Measurements from ENCODE around the gene SRGN.

DNA sequence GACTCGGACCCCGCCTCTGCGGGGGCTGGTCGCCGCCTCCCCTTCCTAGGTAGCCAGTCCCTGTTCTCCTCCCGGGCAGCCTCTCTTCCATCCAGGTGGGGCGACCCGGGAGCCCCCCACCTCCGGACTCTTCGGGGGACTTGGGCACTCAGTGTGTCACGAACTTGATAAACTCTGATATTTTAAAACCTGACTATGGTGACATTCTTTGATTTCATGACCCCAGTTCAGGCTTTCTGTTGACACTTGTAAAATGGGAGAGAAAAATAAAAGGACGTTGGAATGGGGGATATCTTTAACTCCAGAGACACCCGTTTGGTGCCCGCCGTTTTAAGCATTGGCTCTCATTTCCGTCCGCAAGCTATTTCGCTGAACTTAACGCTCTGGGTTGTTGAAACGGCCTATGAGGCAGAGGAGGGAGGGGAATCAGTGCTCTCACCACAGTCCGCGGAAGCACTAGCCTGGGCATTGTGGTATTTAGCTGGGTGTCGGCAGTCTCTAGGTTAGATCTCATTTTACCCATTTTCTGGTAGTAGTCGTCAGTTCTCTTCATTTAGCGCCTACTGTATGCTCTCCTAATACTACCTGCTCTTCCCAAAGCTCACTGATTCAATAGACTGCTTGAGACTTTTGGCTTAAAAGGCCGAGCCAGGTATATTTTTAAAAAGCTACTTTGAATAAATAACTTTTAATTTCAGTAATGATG lies 36.8 kb downstream of the SRGN start:
- TF ChIP-seq ERF (CRISPR knock-in tag; IDR thresholded peaks at IDR 0.05) (no peak), EP300 (IDR thresholded peaks at IDR 0.05; ENCODE audit: low read depth in 2 of 2, low read length in 2 of 2) (no peak), EP300 (CRISPR knock-in tag; IDR thresholded peaks at IDR 0.05; ENCODE audit: borderline replicate concordance) (no peak), ZNF136 (CRISPR knock-in tag; IDR thresholded peaks at IDR 0.05; ENCODE audit: low read depth) (no peak), CBX2 (IDR thresholded peaks at IDR 0.05; ENCODE audit: low read depth, low read length) (no peak), CBX2 (CRISPR knock-in tag; IDR thresholded peaks at IDR 0.05; ENCODE audit: low read depth) (no peak), DNMT3B (CRISPR knock-in tag; conservative IDR thresholded peaks at IDR 0.05) (no peak), EZH2 (conservative IDR thresholded peaks at IDR 0.05; ENCODE audit: low read depth, low read length) (no peak), CBX1 (IDR thresholded peaks at IDR 0.05; ENCODE audit: low read depth) (no peak)
- TF ChIP-seq, protein P1, sequence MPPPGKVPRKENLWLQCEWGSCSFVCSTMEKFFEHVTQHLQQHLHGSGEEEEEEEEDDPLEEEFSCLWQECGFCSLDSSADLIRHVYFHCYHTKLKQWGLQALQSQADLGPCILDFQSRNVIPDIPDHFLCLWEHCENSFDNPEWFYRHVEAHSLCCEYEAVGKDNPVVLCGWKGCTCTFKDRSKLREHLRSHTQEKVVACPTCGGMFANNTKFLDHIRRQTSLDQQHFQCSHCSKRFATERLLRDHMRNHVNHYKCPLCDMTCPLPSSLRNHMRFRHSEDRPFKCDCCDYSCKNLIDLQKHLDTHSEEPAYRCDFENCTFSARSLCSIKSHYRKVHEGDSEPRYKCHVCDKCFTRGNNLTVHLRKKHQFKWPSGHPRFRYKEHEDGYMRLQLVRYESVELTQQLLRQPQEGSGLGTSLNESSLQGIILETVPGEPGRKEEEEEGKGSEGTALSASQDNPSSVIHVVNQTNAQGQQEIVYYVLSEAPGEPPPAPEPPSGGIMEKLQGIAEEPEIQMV (CRISPR knock-in tag; IDR thresholded peaks at IDR 0.05; ENCODE audit: low read depth), result peak; percentile 100
- TF ChIP-seq, protein P2, sequence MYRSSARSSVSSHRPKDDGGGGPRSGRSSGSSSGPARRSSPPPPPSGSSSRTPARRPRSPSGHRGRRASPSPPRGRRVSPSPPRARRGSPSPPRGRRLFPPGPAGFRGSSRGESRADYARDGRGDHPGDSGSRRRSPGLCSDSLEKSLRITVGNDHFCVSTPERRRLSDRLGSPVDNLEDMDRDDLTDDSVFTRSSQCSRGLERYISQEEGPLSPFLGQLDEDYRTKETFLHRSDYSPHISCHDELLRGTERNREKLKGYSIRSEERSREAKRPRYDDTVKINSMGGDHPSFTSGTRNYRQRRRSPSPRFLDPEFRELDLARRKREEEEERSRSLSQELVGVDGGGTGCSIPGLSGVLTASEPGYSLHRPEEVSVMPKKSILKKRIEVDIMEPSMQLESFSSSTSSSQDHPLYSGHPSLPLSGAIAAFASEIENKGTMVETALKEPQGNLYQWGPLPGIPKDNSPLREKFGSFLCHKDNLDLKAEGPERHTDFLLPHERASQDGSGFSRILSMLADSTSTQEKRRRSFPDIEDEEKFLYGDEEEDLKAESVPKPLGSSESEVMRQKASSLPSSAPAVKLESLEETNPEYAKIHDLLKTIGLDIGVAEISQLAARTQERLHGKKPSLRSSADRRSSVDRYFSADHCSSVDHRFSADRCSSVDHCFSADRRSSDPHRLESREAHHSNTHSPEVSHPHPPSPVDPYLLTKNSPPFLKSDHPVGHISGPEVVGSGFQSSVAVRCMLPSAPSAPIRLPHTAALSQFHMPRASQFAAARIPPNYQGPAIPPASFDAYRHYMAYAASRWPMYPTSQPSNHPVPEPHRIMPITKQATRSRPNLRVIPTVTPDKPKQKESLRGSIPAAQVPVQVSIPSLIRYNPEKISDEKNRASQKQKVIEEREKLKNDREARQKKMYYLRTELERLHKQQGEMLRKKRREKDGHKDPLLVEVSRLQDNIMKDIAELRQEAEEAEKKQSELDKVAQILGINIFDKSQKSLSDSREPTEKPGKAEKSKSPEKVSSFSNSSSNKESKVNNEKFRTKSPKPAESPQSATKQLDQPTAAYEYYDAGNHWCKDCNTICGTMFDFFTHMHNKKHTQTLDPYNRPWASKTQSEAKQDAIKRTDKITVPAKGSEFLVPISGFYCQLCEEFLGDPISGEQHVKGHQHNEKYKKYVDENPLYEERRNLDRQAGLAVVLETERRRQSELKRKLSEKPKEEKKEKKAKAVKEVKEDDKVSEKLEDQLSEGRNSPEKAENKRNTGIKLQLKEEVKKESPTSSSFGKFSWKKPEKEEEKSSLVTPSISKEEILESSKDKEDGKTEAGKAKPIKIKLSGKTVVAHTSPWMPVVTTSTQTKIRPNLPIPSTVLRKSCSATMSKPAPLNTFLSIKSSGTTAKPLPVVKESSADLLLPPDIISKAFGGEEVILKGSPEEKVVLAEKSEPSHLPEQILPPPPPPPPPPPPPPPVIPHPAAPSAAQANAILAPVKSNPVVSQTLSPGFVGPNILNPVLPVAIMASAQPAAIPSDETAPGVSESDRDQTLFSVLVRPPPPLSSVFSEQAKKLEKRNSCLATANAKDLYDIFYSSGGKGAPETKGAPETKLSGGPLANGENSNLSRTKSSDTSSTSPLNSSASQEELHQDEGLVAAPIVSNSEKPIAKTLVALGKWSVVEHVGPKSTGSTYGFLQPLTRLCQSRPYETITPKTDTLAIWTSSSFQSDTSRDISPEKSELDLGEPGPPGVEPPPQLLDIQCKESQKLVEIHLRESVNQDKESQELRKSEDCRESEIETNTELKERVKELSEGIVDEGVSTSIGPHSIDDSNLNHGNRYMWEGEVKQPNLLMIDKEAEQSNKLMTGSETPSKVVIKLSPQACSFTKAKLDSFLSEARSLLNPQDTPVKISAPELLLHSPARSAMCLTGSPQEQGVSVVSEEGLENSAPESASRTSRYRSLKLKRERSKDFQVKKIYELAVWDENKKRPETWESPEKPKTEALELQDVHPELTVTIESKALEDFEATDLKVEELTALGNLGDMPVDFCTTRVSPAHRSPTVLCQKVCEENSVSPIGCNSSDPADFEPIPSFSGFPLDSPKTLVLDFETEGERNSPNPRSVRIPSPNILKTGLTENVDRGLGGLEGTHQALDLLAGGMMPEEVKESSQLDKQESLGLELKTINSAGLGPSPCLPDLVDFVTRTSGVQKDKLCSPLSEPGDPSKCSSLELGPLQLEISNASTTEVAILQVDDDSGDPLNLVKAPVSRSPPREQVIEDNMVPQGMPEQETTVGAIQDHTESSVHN (CRISPR knock-in tag; IDR thresholded peaks at IDR 0.05), result no peak
- TF ChIP-seq, protein P3, sequence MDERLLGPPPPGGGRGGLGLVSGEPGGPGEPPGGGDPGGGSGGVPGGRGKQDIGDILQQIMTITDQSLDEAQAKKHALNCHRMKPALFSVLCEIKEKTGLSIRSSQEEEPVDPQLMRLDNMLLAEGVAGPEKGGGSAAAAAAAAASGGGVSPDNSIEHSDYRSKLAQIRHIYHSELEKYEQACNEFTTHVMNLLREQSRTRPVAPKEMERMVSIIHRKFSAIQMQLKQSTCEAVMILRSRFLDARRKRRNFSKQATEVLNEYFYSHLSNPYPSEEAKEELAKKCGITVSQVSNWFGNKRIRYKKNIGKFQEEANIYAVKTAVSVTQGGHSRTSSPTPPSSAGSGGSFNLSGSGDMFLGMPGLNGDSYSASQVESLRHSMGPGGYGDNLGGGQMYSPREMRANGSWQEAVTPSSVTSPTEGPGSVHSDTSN (CRISPR knock-in tag; IDR thresholded peaks at IDR 0.05), result no peak
- TF ChIP-seq, protein P4, sequence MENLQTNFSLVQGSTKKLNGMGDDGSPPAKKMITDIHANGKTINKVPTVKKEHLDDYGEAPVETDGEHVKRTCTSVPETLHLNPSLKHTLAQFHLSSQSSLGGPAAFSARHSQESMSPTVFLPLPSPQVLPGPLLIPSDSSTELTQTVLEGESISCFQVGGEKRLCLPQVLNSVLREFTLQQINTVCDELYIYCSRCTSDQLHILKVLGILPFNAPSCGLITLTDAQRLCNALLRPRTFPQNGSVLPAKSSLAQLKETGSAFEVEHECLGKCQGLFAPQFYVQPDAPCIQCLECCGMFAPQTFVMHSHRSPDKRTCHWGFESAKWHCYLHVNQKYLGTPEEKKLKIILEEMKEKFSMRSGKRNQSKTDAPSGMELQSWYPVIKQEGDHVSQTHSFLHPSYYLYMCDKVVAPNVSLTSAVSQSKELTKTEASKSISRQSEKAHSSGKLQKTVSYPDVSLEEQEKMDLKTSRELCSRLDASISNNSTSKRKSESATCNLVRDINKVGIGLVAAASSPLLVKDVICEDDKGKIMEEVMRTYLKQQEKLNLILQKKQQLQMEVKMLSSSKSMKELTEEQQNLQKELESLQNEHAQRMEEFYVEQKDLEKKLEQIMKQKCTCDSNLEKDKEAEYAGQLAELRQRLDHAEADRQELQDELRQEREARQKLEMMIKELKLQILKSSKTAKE (CRISPR knock-in tag; IDR thresholded peaks at IDR 0.05; ENCODE audit: borderline replicate concordance), result no peak
- TF ChIP-seq, protein P5, sequence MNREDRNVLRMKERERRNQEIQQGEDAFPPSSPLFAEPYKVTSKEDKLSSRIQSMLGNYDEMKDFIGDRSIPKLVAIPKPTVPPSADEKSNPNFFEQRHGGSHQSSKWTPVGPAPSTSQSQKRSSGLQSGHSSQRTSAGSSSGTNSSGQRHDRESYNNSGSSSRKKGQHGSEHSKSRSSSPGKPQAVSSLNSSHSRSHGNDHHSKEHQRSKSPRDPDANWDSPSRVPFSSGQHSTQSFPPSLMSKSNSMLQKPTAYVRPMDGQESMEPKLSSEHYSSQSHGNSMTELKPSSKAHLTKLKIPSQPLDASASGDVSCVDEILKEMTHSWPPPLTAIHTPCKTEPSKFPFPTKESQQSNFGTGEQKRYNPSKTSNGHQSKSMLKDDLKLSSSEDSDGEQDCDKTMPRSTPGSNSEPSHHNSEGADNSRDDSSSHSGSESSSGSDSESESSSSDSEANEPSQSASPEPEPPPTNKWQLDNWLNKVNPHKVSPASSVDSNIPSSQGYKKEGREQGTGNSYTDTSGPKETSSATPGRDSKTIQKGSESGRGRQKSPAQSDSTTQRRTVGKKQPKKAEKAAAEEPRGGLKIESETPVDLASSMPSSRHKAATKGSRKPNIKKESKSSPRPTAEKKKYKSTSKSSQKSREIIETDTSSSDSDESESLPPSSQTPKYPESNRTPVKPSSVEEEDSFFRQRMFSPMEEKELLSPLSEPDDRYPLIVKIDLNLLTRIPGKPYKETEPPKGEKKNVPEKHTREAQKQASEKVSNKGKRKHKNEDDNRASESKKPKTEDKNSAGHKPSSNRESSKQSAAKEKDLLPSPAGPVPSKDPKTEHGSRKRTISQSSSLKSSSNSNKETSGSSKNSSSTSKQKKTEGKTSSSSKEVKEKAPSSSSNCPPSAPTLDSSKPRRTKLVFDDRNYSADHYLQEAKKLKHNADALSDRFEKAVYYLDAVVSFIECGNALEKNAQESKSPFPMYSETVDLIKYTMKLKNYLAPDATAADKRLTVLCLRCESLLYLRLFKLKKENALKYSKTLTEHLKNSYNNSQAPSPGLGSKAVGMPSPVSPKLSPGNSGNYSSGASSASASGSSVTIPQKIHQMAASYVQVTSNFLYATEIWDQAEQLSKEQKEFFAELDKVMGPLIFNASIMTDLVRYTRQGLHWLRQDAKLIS (CRISPR knock-in tag; IDR thresholded peaks at IDR 0.05), result no peak
